ENCODE results near the gene SRSF8.

GRCh38 chr11:95093548-95093947, 26.8 kb downstream of the SRSF8 start:
- TF ChIP-seq CTCF (IDR thresholded peaks at IDR 0.05; ENCODE audit: extremely low read depth in 1 of 2, insufficient read depth in 1 of 2, low read depth in 1 of 2, low read length in 2 of 2) (no peak), FOS (IDR thresholded peaks at IDR 0.05; ENCODE audit: borderline replicate concordance, insufficient read depth, low read length) (no peak), POLR2A (IDR thresholded peaks at IDR 0.05; ENCODE audit: low read depth, low read length) (no peak), POLR2AphosphoS5 (IDR thresholded peaks at IDR 0.05; ENCODE audit: insufficient read depth, low read depth, low read length) (no peak), MAX (IDR thresholded peaks at IDR 0.05; ENCODE audit: insufficient read depth, insufficient read length) (no peak)
